Erythroblast (primary cell): ENCODE data around the gene CBL.
"Not testable (repeated sequence)": the region's sequence is repeated elsewhere in the genome, so short reads cannot be mapped to it uniquely, and the experiment has no call there.

ENCODE experiments used
- DNase-seq, 2 experiments: peaks; one replicate each; lab custom pipeline; 2025; lab: John Stamatoyannopoulos, UW
- GATA1 ChIP-seq: IDR thresholded peaks from 2 replicates; pipeline ENCODE4 v1.6.1; 2011; ENCODE audit warnings: low read depth, mild to moderate bottlenecking, control low read depth, low read length, moderate library complexity
- POLR2A ChIP-seq: IDR thresholded peaks from 2 replicates; pipeline ENCODE4 v1.6.1; 2011; ENCODE audit warnings: mild to moderate bottlenecking, low read length

CBL gene

GRCh38 chr11:119175493-119176077, 30.6 kb upstream of the CBL start:
- no peak for DNase-seq
- no peak for TF ChIP-seq GATA1

GRCh38 chr11:119178166-119178680, 27.9 kb upstream of the CBL start:
- no peak for DNase-seq
- TF ChIP-seq POLR2A, result no peak
- TF ChIP-seq GATA1, result no peak

GRCh38 chr11:119179342-119179741, 26.8 kb upstream of the CBL start:
- no peak for DNase-seq
- no peak for TF ChIP-seq POLR2A
- no peak for TF ChIP-seq GATA1

GRCh38 chr11:119179983-119180382, 26.2 kb upstream of the CBL start:
- no peak for TF ChIP-seq POLR2A
- TF ChIP-seq GATA1, result no peak
- no peak for DNase-seq

GRCh38 chr11:119180729-119181676, 25.1 kb upstream of the CBL start:
- TF ChIP-seq GATA1, result no peak
- TF ChIP-seq POLR2A, result no peak
- no peak for DNase-seq

- DNase-seq, result no peak
- TF ChIP-seq POLR2A, result no peak
- no peak for TF ChIP-seq GATA1
These were observed 24.3 kb upstream of the CBL start for GRCh38 chr11:119181677-119182412.

- DNase-seq, result not testable (repeated sequence)
These were observed 21.7 kb upstream of the CBL start for GRCh38 chr11:119184399-119184798.

GRCh38 chr11:119185981-119186634, 20.0 kb upstream of the CBL start:
- TF ChIP-seq POLR2A (no peak), GATA1 (no peak)
- no peak for DNase-seq

GRCh38 chr11:119187123-119187892, 18.8 kb upstream of the CBL start:
- TF ChIP-seq POLR2A (no peak), GATA1 (no peak)
- no peak for DNase-seq

GRCh38 chr11:119188067-119188466, 18.1 kb upstream of the CBL start:
- no peak for DNase-seq
- no peak for TF ChIP-seq POLR2A
- TF ChIP-seq GATA1, result no peak

GRCh38 chr11:119188887-119189286, 17.3 kb upstream of the CBL start:
- no peak for TF ChIP-seq POLR2A
- TF ChIP-seq GATA1, result no peak
- DNase-seq, result no peak

GRCh38 chr11:119189393-119189792, 16.7 kb upstream of the CBL start:
- DNase-seq, result no peak
- no peak for TF ChIP-seq GATA1
- no peak for TF ChIP-seq POLR2A

GRCh38 chr11:119190531-119190930, 15.6 kb upstream of the CBL start:
- TF ChIP-seq POLR2A (no peak), GATA1 (no peak)
- no peak for DNase-seq

GRCh38 chr11:119191265-119191664, 14.9 kb upstream of the CBL start:
- DNase-seq, result not testable (repeated sequence)
